SK-N-SH (cell line): ENCODE measurements around the gene PGK1.
"Not testable (repeated sequence)": the region's sequence is repeated elsewhere in the genome, so short reads cannot be mapped to it uniquely, and the experiment has no call there.

Experiments used
- CHD2 ChIP-seq: fragments of 150-350 bp; IDR thresholded peaks from 2 replicates; pipeline ENCODE4 v1.6.1; 2018; ENCODE audit warnings: low read length; ENCODE audit not compliant: partially characterized antibody
- CTCF ChIP-seq: fragments of 200-600 bp; sonication (generic); IDR thresholded peaks from 2 replicates; pipeline ENCODE4 v1.6.1; 2017; ENCODE audit warnings: antibody characterized with exemption, mild to moderate bottlenecking, moderate library complexity
- EP300 ChIP-seq, 2 experiments: IDR thresholded peaks; 2 replicates each; pipeline versions ENCODE4 v1.4.0 to v1.6.1; 2012; ENCODE audit warnings: borderline replicate concordance in 1 of 2, low read depth in 1 of 2, low read length in 1 of 2
- EZH2phosphoT487 ChIP-seq: fragments of 200-600 bp; sonication (generic); IDR thresholded peaks from 2 replicates; pipeline ENCODE4 v1.6.1; 2017; ENCODE audit warnings: low read depth, mixed run types, mild to moderate bottlenecking, antibody characterized with exemption, moderate library complexity, borderline replicate concordance
- GATA2 ChIP-seq: sonication (generic); formaldehyde crosslinking; IDR thresholded peaks from 2 replicates; pipeline ENCODE4 v1.5.0; 2020; ENCODE audit warnings: mild to moderate bottlenecking, missing genetic modification reagents
- IRF3 ChIP-seq: fragments of 150-350 bp; IDR thresholded peaks from 2 replicates; pipeline ENCODE4 v1.6.1; 2016; ENCODE audit warnings: mild to moderate bottlenecking, low read depth, low read length
- MAX ChIP-seq: IDR thresholded peaks from 2 replicates; pipeline ENCODE4 v1.4.0; 2012; ENCODE audit warnings: low read depth
- NRF1 ChIP-seq: IDR thresholded peaks from 2 replicates; pipeline ENCODE4 v1.6.1; 2012; ENCODE audit warnings: low read depth, mild to moderate bottlenecking, low read length
- POLR2AphosphoS5 ChIP-seq: IDR thresholded peaks from 2 replicates; pipeline ENCODE4 v1.6.1; 2012; ENCODE audit warnings: low read depth, low read length
- SMC3 ChIP-seq: IDR thresholded peaks from 2 replicates; pipeline ENCODE4 v1.6.1; 2012; ENCODE audit warnings: low read depth, low read length, improper control_type of control experiment
- USF2 ChIP-seq: fragments of 150-350 bp; IDR thresholded peaks from 2 replicates; pipeline ENCODE4 v1.6.1; 2017; ENCODE audit warnings: antibody characterized with exemption, low read length, low read depth, borderline replicate concordance

- not testable (repeated sequence) for TF ChIP-seq NRF1; CTCF; IRF3; GATA2 (CRISPR knock-in tag); EZH2phosphoT487; MAX; POLR2AphosphoS5; USF2; SMC3; EP300 (IDR thresholded peaks at IDR 0.05; ENCODE audit: borderline replicate concordance in 1 of 2, low read depth in 1 of 2, low read length in 1 of 2); CHD2
Measured at GRCh38 chrX:78081413-78081812, 22.6 kb upstream of the PGK1 start.
